ENCODE results near the gene FAM83C. TPM values are rescaled to one million over a fixed set of nuclear protein-coding genes. Genes with fewer than 3 reads are reported as not detected.

The FAM83C gene
- total and polyA plus RNA-seq, 9 of the 15 experiments (the other 6 are each of a cell fraction or from before 2014, with no cell fraction given) = not detected

- TF ChIP-seq TSHZ1 (CRISPR knock-in tag; IDR thresholded peaks at IDR 0.05) = no peak
- TF ChIP-seq MEF2D (tag; conservative IDR thresholded peaks at IDR 0.05; ENCODE audit: low read depth) = no peak
- TF ChIP-seq PURB (CRISPR knock-in tag; IDR thresholded peaks at IDR 0.05; ENCODE audit: low read depth) = no peak
- no peak for TF ChIP-seq ZNF311 (CRISPR knock-in tag; IDR thresholded peaks at IDR 0.05)
- TF ChIP-seq GTF3C2 (IDR thresholded peaks at IDR 0.05; ENCODE audit: borderline replicate concordance, extremely low read depth, insufficient read length) = no peak
Measured at GRCh38 chr20:35332540-35333200, 40.4 kb upstream of the FAM83C start (continued).
